CD4-positive, alpha-beta T cell treated with Interleukin-15 for 4 hours (primary cell): ENCODE measurements around the gene ADGRA1.
"Not testable (repeated sequence)": the region's sequence is repeated elsewhere in the genome, so short reads cannot be mapped to it uniquely, and the experiment has no call there.

Experiments used
- DNase-seq: peaks from one replicate; pipeline ENCODE4 v3.0.0-alpha.2; 2020; ENCODE audit warnings: low spot score

The ADGRA1 gene

GRCh38 chr10:133087679-133088178, at the start of gene ADGRA1:
TSS of gene ADGRA1 (plus strand) at chr10:133087924. CDS start at chr10:133088910, 986 bp downstream.
- no peak for DNase-seq

- DNase-seq: no peak
These were observed 49.5 kb upstream of the ADGRA1 start for GRCh38 chr10:133038036-133038823.

GRCh38 chr10:133039107-133039802, 48.5 kb upstream of the ADGRA1 start:
- DNase-seq: no peak

GRCh38 chr10:133039803-133040165, 47.9 kb upstream of the ADGRA1 start:
- no peak for DNase-seq

GRCh38 chr10:133040198-133040597, 47.5 kb upstream of the ADGRA1 start:
- no peak for DNase-seq

GRCh38 chr10:133041101-133041500, 46.6 kb upstream of the ADGRA1 start:
- DNase-seq: no peak

- DNase-seq: no peak
These were observed 45.7 kb upstream of the ADGRA1 start for GRCh38 chr10:133042061-133042460.

- no peak for DNase-seq
These were observed 44.9 kb upstream of the ADGRA1 start for GRCh38 chr10:133042816-133043215.

GRCh38 chr10:133043541-133044225, 44.0 kb upstream of the ADGRA1 start:
- DNase-seq: no peak

GRCh38 chr10:133044401-133044811, 43.3 kb upstream of the ADGRA1 start:
- DNase-seq: no peak

GRCh38 chr10:133045556-133046389, 42.0 kb upstream of the ADGRA1 start:
- DNase-seq: no peak

- DNase-seq: no peak
These were observed 41.3 kb upstream of the ADGRA1 start for GRCh38 chr10:133046390-133046765.

GRCh38 chr10:133047526-133048123, 40.1 kb upstream of the ADGRA1 start:
- no peak for DNase-seq

- DNase-seq: no peak
These were observed 39.5 kb upstream of the ADGRA1 start for GRCh38 chr10:133048266-133048665.

- no peak for DNase-seq
These were observed 38.8 kb upstream of the ADGRA1 start for GRCh38 chr10:133048926-133049325.

- DNase-seq: no peak
These were observed 38.1 kb upstream of the ADGRA1 start for GRCh38 chr10:133049639-133050038.

- DNase-seq: no peak
These were observed 37.4 kb upstream of the ADGRA1 start for GRCh38 chr10:133050371-133050770.

- DNase-seq: no peak
These were observed 35.6 kb upstream of the ADGRA1 start for GRCh38 chr10:133052076-133052475.

GRCh38 chr10:133053527-133054133, 34.1 kb upstream of the ADGRA1 start:
- DNase-seq: not testable (repeated sequence)

- no peak for DNase-seq
These were observed 32.3 kb upstream of the ADGRA1 start for GRCh38 chr10:133055470-133055869.

- DNase-seq: no peak
These were observed 31.7 kb upstream of the ADGRA1 start for GRCh38 chr10:133056001-133056400.
